ENCODE measurements around the gene PPME1. TPM values are rescaled to one million over a fixed set of nuclear protein-coding genes. Genes with fewer than 3 reads are reported as not detected.
A peak's percentile ranks its signal among the peaks of the same experiment; 100 is the strongest.

Gene PPME1
- total and polyA plus RNA-seq, 8 donors = 2.0 to 31.0 (median 18.2) TPM

GRCh38 chr11:74159642-74160041 is 11.4 kb upstream of the PPME1 start:
- no peak for DNase-seq
- H3K36me3 ChIP-seq = peaks cover 0 to 51% (median 38%) of the 10 kb centered on the region in 4 donors
- intact Hi-C loops (cut with DNase I; ENCODE audit: low total_unique reads) = no loop called here

GRCh38 chr11:74162681-74163467 is 8.2 kb upstream of the PPME1 start:
- H3K27me3 ChIP-seq = no peaks in the 10 kb centered on the region
- DNase-seq = no peak
- intact Hi-C loops (cut with DNase I; ENCODE audit: low total_unique reads) = no loop called here
- H3K27ac ChIP-seq = no peak overlapping the region
- H3K4me1 ChIP-seq = no peaks in the 10 kb centered on the region
- TF ChIP-seq POLR2AphosphoS5 (IDR thresholded peaks at IDR 0.05) (no peak), EP300 (IDR thresholded peaks at IDR 0.05) (no peak), POLR2A (IDR thresholded peaks at IDR 0.05) (no peak), CTCF (IDR thresholded peaks at IDR 0.05) (no peak)
- 88 to 95% (median 90%) methylated on average over 2 of the region's 2 CpGs for WGBS, 5 donors
- no peak overlapping the region for H3K4me3 ChIP-seq
- peaks cover 0 to 73% (median 63%) of the 10 kb centered on the region in 4 donors for H3K36me3 ChIP-seq
- H3K9me3 ChIP-seq = no peaks in the 10 kb centered on the region

More at GRCh38 chr11:74159642-74160041, 11.4 kb upstream of the PPME1 start:
- Histone ChIP-seq H3K9me3 (no peaks in the 10 kb centered on the region), H3K27me3 (no peaks in the 10 kb centered on the region), H3K27ac (no peak overlapping the region), H3K4me1 (peaks cover 0 to 6% (median 0%) of the 10 kb centered on the region in 4 donors), H3K4me3 (no peak overlapping the region)
- no peak for TF ChIP-seq CTCF (IDR thresholded peaks at IDR 0.05)
- no peak for TF ChIP-seq POLR2AphosphoS5 (IDR thresholded peaks at IDR 0.05)
- TF ChIP-seq EP300 (IDR thresholded peaks at IDR 0.05) = no peak
- no peak for TF ChIP-seq POLR2A (IDR thresholded peaks at IDR 0.05)

- TF ChIP-seq CTCF (IDR thresholded peaks at IDR 0.05) (no peak), POLR2A (IDR thresholded peaks at IDR 0.05) (no peak), EP300 (IDR thresholded peaks at IDR 0.05) (no peak), POLR2AphosphoS5 (IDR thresholded peaks at IDR 0.05) (no peak)
- 66 to 78% (median 73%) methylated on average over 3 of the region's 3 CpGs for WGBS, 5 donors
- DNase-seq = no peak
- Histone ChIP-seq H3K4me3 (no peak overlapping the region), H3K4me1 (peaks cover 27 to 42% (median 34%) of the 10 kb centered on the region in 4 donors), H3K9me3 (no peaks in the 10 kb centered on the region), H3K27ac (no peak overlapping the region), H3K36me3 (peaks cover 0 to 47% (median 46%) of the 10 kb centered on the region in 4 donors), H3K27me3 (no peaks in the 10 kb centered on the region)
- intact Hi-C loops (cut with DNase I; ENCODE audit: low total_unique reads) = no loop called here
Observed at GRCh38 chr11:74168838-74169237, 2.3 kb upstream of the PPME1 start.

- Histone ChIP-seq H3K4me3 (peak overlapping the region; percentile 73 to 87 (median 84)), H3K9me3 (no peaks in the 10 kb centered on the region), H3K27me3 (no peaks in the 10 kb centered on the region), H3K4me1 (peaks cover 27 to 48% (median 40%) of the 10 kb centered on the region in 4 donors), H3K36me3 (peaks cover 0 to 36% (median 36%) of the 10 kb centered on the region in 4 donors), H3K27ac (peak overlapping the region in 4 of 5 donors; percentile 89 to 94 (median 91))
- TF ChIP-seq POLR2AphosphoS5 (IDR thresholded peaks at IDR 0.05) = no peak
- WGBS, 5 donors = 7 to 13% (median 9%) methylated on average over 9 of the region's 9 CpGs
- peak in 1 of 2 donors; percentile 14 for DNase-seq
- intact Hi-C loops (cut with DNase I; ENCODE audit: low total_unique reads) = no loop called here
Observed at GRCh38 chr11:74169738-74170458, 1.2 kb upstream of the PPME1 start.

All from stomach (tissue), 9 donors.